ENCODE measurements around the gene LOC101059915.
"Not testable (repeated sequence)": the region's sequence is repeated elsewhere in the genome, so short reads cannot be mapped to it uniquely, and the experiment has no call there.

Gene LOC101059915

GRCh38 chrX:71640002-71640401 is 27.3 kb upstream of the LOC101059915 start:
- no peak for DNase-seq (ENCODE audit: low read depth)

GRCh38 chrX:71644406-71644805 is 22.9 kb upstream of the LOC101059915 start:
- not testable (repeated sequence) for DNase-seq (ENCODE audit: low read depth)

DNA sequence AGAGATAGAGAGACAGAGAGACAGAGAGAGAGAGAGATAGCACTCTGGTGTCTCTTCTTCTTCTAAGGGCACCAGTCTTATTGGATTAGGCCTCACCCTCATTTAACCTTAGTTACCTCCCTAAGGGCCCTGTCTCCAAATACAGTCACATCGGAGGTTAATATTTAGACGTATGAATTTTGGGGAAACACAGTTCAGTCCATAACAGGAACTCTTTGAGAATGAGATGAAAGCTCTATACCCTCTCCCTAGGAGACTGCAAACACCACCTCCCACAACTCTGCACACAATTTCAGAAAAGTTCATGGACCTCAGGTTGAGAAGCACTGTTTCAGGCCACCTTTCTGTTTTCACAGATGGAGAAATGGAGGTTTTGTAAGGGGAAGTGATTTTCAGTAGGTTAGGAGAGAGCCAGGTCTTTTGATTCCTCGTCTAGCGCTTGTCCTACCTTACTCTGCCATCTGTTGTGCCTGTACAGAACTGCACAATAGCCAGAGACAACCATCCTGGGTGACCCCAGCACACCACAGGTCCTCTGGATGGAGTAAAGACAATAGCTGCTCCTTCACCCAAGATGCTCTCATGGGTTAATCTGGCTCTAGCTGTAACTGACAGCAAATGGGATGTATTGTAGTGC is 16.9 kb upstream of the LOC101059915 start:
- DNase-seq (ENCODE audit: low read depth), result no peak

- DNase-seq (ENCODE audit: low read depth), result peak; percentile 24
Observed at GRCh38 chrX:71652405-71652804, 14.9 kb upstream of the LOC101059915 start.

DNA sequence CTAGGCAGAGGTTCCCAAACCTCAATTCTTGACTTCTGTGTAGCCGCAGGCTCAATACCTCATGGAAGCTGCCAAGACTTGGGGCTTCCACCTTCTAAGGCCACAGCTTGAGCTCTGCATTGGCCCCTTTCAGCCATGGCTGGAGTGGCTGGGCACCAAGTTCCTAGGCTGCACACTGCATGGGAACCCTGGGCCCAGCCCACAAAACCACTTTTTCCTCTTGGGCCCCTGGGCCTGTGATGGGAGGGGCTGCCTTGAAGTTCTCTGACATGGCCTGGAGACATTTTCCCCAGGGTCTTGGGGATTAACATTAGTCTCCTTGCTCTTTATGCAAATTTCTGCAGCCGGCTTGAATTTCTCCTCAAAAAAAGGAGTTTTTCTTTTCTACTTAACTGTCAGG is 14.0 kb upstream of the LOC101059915 start:
- no peak for DNase-seq (ENCODE audit: low read depth)

GRCh38 chrX:71657267-71657666 is 10.1 kb upstream of the LOC101059915 start:
- no peak for DNase-seq (ENCODE audit: low read depth)

GRCh38 chrX:71659342-71659741 is 8.0 kb upstream of the LOC101059915 start:
- no peak for DNase-seq (ENCODE audit: low read depth)

DNA sequence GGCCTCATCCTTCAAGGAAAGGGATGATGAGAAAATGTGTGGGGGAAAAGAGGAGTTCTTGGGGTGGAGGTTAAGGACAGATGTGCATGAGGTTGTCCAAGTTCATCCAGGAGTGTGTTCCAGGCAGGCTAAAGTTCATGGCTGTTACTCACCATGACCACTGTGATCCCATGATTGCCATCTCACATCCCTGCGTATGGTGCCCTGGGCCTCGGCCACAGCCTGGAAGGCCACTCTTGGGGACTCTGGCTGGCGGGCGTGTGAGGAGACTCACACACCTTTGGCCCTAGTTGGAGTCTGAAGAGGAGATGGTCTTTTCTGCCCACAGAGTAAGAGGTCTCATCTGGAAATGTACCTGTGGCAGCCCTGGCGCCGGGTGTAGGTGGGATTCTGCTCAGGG is 7.4 kb upstream of the LOC101059915 start:
- DNase-seq (ENCODE audit: low read depth), result no peak

GRCh38 chrX:71660562-71661416 is 6.6 kb upstream of the LOC101059915 start:
- no peak for DNase-seq (ENCODE audit: low read depth)

DNA sequence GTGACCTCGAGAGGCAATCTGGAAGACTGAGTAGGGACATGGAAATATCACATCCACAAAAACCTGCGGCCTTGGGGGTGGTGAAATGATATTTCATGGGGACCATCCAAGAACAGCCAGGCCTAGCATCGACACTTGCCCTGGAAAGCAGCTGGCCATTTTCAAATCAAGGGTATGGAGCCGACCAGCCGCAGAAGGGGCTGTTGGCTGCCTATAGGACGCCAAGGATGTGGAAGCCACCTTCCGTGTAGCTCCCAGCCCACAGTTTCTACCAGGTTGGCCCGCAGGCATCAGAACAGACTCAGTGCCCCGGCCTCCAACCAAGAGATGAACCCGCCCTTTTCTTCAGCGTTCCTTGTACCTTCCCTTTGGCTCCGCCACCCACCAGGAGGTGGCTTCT is 5.4 kb upstream of the LOC101059915 start:
- DNase-seq (ENCODE audit: low read depth), result no peak

DNA sequence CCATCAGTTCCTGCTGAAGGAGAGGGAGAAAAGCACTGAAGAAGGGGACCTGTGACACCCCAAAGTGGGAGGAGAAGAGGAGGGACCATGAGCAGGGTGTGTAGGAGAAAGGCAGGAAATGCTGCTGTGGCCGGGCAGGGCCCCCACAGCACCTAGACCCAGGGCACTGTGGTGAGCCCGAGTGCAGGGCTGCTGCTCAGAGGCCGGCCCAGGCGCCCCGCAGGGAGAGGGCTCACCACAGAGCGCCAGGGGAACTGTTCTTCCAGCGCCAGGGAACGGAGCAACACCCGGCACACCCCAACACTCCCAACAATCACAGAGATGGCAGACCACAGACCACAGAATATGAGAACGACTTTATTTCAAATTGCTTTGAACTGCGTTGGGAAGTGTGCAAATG is 4.7 kb upstream of the LOC101059915 start:
- not testable (repeated sequence) for DNase-seq (ENCODE audit: low read depth)

GRCh38 chrX:71663238-71663637 is 4.1 kb upstream of the LOC101059915 start:
- peak; percentile 15 for DNase-seq (ENCODE audit: low read depth)

GRCh38 chrX:71664202-71664601 is 3.1 kb upstream of the LOC101059915 start:
- not testable (repeated sequence) for DNase-seq (ENCODE audit: low read depth)

DNA sequence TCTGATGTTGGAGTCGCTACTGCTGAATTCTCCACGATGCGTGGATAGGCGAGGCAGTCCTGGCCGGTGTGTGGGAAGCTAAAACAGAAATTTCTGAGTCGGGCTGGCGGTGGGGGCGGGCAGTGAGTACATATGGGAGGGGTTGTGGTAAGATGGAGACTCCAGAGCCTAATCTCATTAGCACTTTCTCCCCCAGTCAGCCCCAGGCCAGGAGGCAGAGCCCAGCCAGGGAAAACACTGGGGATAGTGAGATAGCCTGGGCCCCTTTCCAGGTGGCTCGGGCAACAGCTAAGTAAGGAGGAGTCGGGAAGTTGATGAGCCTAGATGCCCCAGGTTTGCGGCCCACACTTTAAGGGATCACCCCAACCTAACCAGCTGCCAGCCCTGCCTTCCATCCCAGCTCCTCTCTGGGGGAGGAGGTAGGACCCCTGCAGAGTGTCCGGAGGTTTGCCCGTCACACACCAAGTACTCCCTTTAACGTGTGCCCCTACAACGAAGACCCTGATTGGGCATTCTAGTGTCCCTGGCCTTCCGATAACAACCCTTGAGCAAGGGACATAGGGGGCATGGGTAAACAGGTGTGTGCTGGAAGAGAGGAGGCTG is 2.4 kb upstream of the LOC101059915 start:
- no peak for DNase-seq (ENCODE audit: low read depth)

GRCh38 chrX:71665747-71666146 is 1.6 kb upstream of the LOC101059915 start:
- DNase-seq (ENCODE audit: low read depth), result no peak

GRCh38 chrX:71666240-71667223 is 814 bp upstream of the LOC101059915 start:
- DNase-seq (ENCODE audit: low read depth), result no peak

DNA sequence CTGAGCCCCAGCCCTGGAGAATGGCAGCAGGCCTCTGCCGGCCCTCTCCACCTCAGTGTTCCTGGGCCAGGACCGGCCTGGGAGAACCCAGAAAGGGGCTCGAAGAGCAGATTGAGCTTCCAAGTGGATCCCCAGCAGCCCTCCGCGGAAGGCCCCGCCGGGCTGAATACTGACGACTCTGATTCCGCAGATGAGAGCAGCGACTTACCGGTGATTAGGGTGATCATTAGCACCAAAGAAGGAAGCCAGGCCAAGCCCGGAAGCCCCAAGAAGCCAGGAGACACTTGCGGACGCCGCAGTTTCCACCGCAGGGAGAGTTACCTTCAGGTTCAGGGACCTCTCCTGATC is 876 bp downstream of the LOC101059915 start:
- DNase-seq (ENCODE audit: low read depth), result no peak

DNA sequence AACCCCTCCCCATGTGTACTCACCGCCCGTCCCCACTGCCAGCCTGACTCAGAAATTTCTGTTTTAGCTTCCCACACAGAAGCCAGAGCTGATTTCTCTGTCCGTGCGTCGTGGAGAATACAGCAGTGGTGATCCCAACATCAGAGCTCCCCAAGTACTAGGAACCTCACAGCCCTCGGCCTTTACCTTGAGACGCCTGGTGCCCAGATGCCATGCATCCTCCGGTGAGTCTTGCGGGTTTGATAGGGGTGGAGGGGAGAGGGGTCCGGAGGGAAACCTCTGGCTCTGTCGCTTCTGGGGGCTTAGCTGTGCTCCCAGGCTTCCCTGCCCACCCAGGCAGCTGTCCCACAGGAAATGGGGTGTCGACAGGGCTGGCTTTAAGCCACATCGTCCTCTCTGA is 2.1 kb downstream of the LOC101059915 start:
- DNase-seq (ENCODE audit: low read depth), result no peak

GRCh38 chrX:71669947-71670346 is 2.6 kb downstream of the LOC101059915 start:
- not testable (repeated sequence) for DNase-seq (ENCODE audit: low read depth)

- DNase-seq (ENCODE audit: low read depth), result no peak
Observed at GRCh38 chrX:71671043-71671780, 3.9 kb downstream of the LOC101059915 start.

- DNase-seq (ENCODE audit: low read depth), result no peak
Observed at GRCh38 chrX:71671938-71672337, 4.6 kb downstream of the LOC101059915 start.

All from stimulated activated CD8-positive, alpha-beta memory T cell treated with anti-CD3 and anti-CD28 coated beads, Interleukin-15, amount 100 ng/mL, for 1 hour (primary cell).